Breast epithelium (tissue), 4 donors: ENCODE measurements around the gene TSNAXIP1. TPM values are rescaled to one million over a fixed set of nuclear protein-coding genes. Genes with fewer than 3 reads are reported as not detected.

Source experiments
- DNase-seq, 2 donors: peaks; one replicate each; pipeline ENCODE4 v3.0.0-alpha.2; 2019; ENCODE audit warnings: low spot score in 2 of 2
- H3K27ac ChIP-seq, 2 donors: fragments of 200-600 bp; sonication (generic) in 1 of 2; one replicate each; pipeline ENCODE4 v1.5.1; 2016 to 2019; ENCODE audit warnings: mild to moderate bottlenecking in 1 of 2
- H3K27me3 ChIP-seq, 2 donors: fragments of 200-600 bp; sonication (generic) in 1 of 2; one replicate each; pipeline versions ENCODE4 v1.5.1 to v1.6.0; 2017 to 2019; ENCODE audit warnings: control low read depth in 1 of 2, mild to moderate bottlenecking in 1 of 2
- H3K36me3 ChIP-seq: fragments of 200-600 bp; one replicate; pipeline ENCODE4 v1.5.1; 2019
- H3K4me1 ChIP-seq, 2 donors: fragments of 200-600 bp; sonication (generic); one replicate each; pipeline ENCODE4 v1.5.1; 2016 to 2019; ENCODE audit warnings: control low read depth in 1 of 2
- H3K4me3 ChIP-seq, 3 donors: fragments of 200-600 bp; sonication (generic); 1 replicate in 2 of 3; 2 replicates in 1 of 3; pipeline ENCODE4 v1.5.1; 2016 to 2019; ENCODE audit warnings: mild to moderate bottlenecking in 3 of 3, moderate library complexity in 2 of 3
- H3K9me3 ChIP-seq, 2 donors: fragments of 200-600 bp; sonication (generic) in 1 of 2; one replicate each; pipeline ENCODE4 v1.5.1; 2016 to 2019; ENCODE audit warnings: control low read depth in 1 of 2
- CTCF ChIP-seq, 3 donors: fragments of 450-650 bp; IDR thresholded peaks; one replicate each; pipeline ENCODE4 v1.5.1; 2016 to 2017; ENCODE audit warnings: antibody characterized with exemption in 3 of 3, mild to moderate bottlenecking in 3 of 3, moderate library complexity in 3 of 3
- POLR2A ChIP-seq: fragments of 450-650 bp; IDR thresholded peaks from one replicate; pipeline ENCODE4 v1.6.1; 2016; ENCODE audit warnings: antibody characterized with exemption, mild to moderate bottlenecking, moderate library complexity
- POLR2AphosphoS5 ChIP-seq, 3 donors: sonication (generic); formaldehyde crosslinking; IDR thresholded peaks; one replicate each; pipeline ENCODE4 v1.6.1; 2017; ENCODE audit warnings: antibody characterized with exemption in 3 of 3
- intact Hi-C: fragments of 100-400 bp; cut with DNase I; formaldehyde crosslinking; loops from one replicate; pipeline ENCODE4 v1.15.1; 2023; ENCODE audit warnings: low total_unique reads
- total RNA-seq, 3 donors: library from RNA; depleted of rRNA; stranded (reverse); fragments of >200 nt; gene quantifications; one replicate each; pipeline ENCODE4 v1.1.0, GENCODE V29; 2016

TSNAXIP1 gene, protein sequence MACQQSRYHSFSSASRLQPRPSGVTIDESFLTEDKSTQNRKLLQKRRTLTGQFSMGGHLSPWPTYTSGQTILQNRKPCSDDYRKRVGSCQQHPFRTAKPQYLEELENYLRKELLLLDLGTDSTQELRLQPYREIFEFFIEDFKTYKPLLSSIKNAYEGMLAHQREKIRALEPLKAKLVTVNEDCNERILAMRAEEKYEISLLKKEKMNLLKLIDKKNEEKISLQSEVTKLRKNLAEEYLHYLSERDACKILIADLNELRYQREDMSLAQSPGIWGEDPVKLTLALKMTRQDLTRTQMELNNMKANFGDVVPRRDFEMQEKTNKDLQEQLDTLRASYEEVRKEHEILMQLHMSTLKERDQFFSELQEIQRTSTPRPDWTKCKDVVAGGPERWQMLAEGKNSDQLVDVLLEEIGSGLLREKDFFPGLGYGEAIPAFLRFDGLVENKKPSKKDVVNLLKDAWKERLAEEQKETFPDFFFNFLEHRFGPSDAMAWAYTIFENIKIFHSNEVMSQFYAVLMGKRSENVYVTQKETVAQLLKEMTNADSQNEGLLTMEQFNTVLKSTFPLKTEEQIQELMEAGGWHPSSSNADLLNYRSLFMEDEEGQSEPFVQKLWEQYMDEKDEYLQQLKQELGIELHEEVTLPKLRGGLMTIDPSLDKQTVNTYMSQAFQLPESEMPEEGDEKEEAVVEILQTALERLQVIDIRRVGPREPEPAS
- 1 to 10 TPM; 1.1 to 4.2 (median 3.9) TPM for total RNA-seq

DNA sequence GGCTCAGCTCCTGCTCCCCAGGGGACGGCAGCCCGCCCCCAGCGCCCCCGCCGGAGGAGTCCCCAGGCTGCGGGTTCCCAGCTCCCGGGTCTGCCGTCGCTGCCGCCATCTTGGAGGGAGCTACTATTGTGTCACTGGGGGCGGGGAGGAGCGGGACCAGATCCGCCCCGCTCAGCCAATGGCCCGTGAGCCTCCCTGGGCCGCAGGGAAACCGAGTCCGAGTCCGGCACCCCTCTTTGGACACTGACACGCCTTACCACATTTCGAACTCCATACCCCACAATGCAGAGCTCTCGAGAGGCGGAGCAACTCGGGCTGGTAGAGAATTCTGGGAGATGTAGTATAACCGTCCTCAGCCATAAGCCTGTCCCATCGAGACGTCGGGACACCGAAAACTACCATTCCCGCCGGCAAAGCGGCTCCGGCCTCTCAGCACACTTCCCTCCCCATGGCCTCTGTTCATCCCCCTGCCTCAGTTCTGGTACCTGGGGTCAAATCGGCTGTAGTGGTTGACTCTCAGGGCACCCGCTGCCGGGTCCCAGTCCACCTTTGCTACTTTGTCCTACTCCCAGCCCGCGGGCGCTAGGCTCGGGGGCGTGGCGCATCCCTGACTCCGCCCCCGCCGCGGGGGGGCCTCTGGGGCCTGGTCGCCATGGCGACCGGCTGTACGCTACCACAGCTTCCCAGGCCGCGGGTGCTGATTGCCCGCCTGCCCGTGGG lies at the start of gene TSNAXIP1, which contains the start of gene RANBP10:
TSS of gene TSNAXIP1 (plus strand) at position 462 of the 720 bp plus-strand sequence. CDS start 261 bp downstream, outside the sequence.
TSS of gene RANBP10 (minus strand) at position 133 of the 720 bp plus-strand sequence. CDS start at position 109, 24 bp downstream.
- intact Hi-C loops: loop anchor here (10.0 kb wide), 1 partner anchor 142 kb away; the partner anchor contains the start of genes ACD, C16orf86, ENKD1 and PARD6A

DNA sequence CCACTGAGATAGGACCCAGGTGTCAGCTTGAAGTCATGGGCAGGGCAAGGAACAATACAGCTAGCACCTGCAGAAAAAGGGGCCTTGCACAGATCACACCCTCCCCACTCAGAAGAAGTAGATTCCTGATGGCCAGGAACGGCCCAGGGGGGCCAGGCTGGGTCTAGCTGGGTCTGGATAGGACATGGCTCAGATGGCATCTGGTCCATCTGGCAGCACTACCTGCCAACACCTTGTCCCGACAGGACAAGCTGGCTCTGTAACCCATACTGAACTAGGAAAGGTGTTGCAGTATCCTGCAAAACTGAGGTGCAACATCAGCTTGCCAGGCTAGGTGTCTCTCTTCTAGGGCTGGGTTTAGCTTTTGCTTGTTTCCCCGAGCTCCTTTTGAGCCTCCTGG lies 48.7 kb upstream of the TSNAXIP1 start:
- intact Hi-C loops: no loop called here
- no peak for DNase-seq
- no peaks in the 10 kb centered on the region for H3K4me1 ChIP-seq
- no peak for TF ChIP-seq POLR2A
- TF ChIP-seq POLR2AphosphoS5 (IDR thresholded peaks at IDR 0.05): no peak
- TF ChIP-seq CTCF (IDR thresholded peaks at IDR 0.05): no peak
- H3K4me3 ChIP-seq: no peak overlapping the region
- H3K9me3 ChIP-seq: no peaks in the 10 kb centered on the region
- H3K27me3 ChIP-seq: no peaks in the 10 kb centered on the region
- H3K36me3 ChIP-seq: no peaks in the 10 kb centered on the region
- H3K27ac ChIP-seq: no peak overlapping the region

More for the DNA sequence above, at the start of gene TSNAXIP1, which contains the start of gene RANBP10:
- Histone ChIP-seq H3K27ac (peak within 1 kb of the TSS; percentile 92), H3K9me3 (no peaks in the 10 kb centered on the region), H3K4me1 (peaks cover 0 to 8% of the 10 kb centered on the region in 2 donors), H3K36me3 (no peaks in the 10 kb centered on the region), H3K4me3 (peak within 1 kb of the TSS; percentile 93 to 98 (median 98)), H3K27me3 (no peaks in the 10 kb centered on the region)
- no peak for TF ChIP-seq CTCF (IDR thresholded peaks at IDR 0.05)
- TF ChIP-seq POLR2AphosphoS5 (IDR thresholded peaks at IDR 0.05): peak; percentile 44 to 89 (median 55)
- TF ChIP-seq POLR2A: peak; percentile 56
- peak; percentile 98 to 99 for DNase-seq

- intact Hi-C loops: no loop called here
- Histone ChIP-seq H3K9me3 (no peaks in the 10 kb centered on the region), H3K27ac (no peak overlapping the region), H3K27me3 (no peaks in the 10 kb centered on the region), H3K4me1 (no peaks in the 10 kb centered on the region), H3K4me3 (no peak overlapping the region), H3K36me3 (no peaks in the 10 kb centered on the region)
- TF ChIP-seq CTCF (IDR thresholded peaks at IDR 0.05) (no peak), POLR2AphosphoS5 (IDR thresholded peaks at IDR 0.05) (no peak), POLR2A (no peak)
- no peak for DNase-seq
These were observed 47.7 kb upstream of the TSNAXIP1 start for GRCh38 chr16:67758966-67759365.

- no peaks in the 10 kb centered on the region for H3K9me3 ChIP-seq
- no peak overlapping the region for H3K27ac ChIP-seq
- no peaks in the 10 kb centered on the region for H3K36me3 ChIP-seq
- H3K4me3 ChIP-seq: no peak overlapping the region
- TF ChIP-seq POLR2A: no peak
- H3K4me1 ChIP-seq: no peaks in the 10 kb centered on the region
- H3K27me3 ChIP-seq: no peaks in the 10 kb centered on the region
- intact Hi-C loops: no loop called here
- no peak for DNase-seq
These were observed 46.3 kb upstream of the TSNAXIP1 start for GRCh38 chr16:67760206-67760955.

GRCh38 chr16:67760956-67761230 lies 45.8 kb upstream of the TSNAXIP1 start:
- TF ChIP-seq POLR2AphosphoS5 (IDR thresholded peaks at IDR 0.05) (no peak), POLR2A (no peak), CTCF (IDR thresholded peaks at IDR 0.05) (no peak)
- H3K36me3 ChIP-seq: no peaks in the 10 kb centered on the region
- H3K27ac ChIP-seq: no peak overlapping the region
- H3K9me3 ChIP-seq: no peaks in the 10 kb centered on the region
- DNase-seq: no peak
- intact Hi-C loops: no loop called here
- no peaks in the 10 kb centered on the region for H3K27me3 ChIP-seq
- H3K4me1 ChIP-seq: no peaks in the 10 kb centered on the region
- no peak overlapping the region for H3K4me3 ChIP-seq
